GM21381 (cell line): ENCODE data around the gene ZXDC.

Source experiments
- ATAC-seq: cut with Tn5 transposase; IDR thresholded peaks from one replicate; pipeline ENCODE4 v1.9.1; 2021; ENCODE audit warnings: mild to moderate bottlenecking, moderate library complexity; ENCODE audit not compliant: unreplicated experiment

Gene ZXDC

DNA sequence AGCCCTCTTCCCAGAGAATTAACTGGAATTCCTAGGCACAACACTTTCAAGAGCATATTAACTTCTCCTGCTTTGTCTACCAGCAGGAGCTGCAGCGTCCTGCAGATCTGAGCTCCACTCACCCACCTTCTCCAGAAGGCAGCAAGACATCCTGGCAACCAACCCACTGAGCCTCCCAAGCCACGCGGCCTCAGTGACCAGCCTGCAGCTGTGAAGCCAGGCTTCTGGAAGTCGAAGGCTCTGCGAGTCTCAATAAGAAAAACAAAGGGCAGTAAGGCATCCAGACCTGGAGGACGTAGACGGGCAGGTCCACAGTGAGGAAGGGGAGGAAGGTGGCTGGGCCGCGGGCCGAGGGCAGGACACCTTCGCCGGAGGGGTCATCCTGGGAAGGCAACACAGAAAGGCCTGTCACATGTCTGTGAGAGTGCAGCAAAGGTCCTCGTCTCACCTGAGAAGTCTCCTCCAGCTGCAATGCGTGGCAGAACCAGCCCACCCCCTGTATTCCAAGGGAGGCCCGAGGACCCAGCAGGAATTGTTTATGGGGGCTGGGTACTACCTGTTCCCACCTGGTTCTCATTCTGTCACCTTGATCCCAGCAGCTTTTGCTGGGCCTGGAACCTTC is 36.2 kb downstream of the ZXDC start:
- ATAC-seq, result no peak

DNA sequence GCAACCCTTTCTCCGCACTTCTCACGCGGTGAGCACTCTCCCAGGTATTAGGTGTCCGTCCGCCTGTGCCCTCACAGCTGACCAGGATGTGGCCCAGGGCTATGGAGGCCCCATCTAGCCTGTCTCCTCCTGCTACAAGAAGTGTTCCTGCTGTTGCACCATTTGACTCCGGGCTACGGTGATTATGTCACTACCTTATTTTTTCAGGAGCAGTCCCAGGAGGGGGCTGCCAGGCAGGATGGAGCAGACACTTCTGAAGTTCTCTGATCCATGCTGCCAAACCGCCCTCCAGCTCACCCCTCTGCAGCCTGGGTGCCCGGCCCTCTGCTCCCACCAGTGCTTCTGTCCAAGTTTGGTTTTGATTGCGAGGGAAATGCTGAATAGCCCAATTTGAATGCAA is 36.9 kb downstream of the ZXDC start:
- ATAC-seq, result no peak

DNA sequence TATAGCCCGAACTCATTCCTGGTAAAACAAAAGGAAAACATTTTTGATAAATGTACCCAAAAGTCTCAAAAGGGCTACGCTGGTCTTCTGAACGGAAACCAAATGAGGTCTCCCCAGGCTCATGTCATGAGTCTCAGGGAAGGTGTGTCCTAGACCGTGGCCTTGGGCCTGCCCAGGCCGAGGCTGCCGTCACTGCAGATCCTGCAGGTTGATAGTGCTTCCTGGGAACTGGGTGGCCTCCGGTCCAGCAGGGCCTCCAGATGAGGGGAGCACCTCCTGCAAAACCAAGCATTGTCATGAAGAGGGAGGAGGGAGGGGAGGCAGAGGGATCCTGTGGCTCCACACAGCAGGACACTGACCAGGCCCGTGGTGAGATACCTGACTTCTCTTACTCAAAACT is 37.5 kb downstream of the ZXDC start:
- ATAC-seq, result no peak

DNA sequence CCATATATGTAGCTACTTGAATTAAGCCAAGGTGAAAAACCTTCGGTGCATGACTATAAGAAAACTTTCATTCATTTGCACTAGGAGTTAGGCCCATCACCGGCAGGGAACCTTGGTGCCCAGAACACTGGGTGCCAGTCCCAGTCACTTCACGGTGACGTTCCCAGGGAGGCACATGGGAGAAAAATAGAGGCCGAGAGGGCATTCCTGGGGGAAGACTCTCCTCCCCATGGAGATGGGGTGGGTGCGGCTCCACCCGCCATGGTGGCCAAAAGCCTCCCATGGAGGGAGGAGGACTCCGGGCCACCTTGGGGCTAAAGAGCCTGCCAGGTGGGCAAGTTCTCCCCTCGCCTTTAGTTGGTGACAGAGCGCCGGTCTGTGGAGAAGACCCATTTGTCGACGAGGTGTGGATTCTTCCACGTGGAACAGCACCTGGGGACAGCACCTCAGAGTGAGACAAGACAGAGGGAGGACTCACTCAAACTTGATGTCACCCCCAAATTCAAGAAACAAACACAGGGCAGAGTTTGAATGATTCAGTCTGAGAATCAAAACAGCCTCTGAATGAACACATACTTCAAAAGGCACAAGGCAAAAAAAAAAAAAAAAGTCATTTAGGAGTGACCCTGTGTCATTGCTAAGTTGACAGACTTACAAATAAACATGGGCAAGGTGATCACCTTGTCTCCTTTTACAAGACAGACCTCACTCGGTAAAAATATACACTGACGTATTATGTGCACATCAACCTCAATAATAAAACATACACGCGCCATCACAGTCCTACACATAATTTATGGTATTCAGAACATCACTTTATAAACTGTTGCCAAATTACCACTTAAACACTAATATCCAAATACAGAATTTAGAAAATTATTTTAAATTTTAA is 38.6 kb downstream of the ZXDC start:
- no peak for ATAC-seq

DNA sequence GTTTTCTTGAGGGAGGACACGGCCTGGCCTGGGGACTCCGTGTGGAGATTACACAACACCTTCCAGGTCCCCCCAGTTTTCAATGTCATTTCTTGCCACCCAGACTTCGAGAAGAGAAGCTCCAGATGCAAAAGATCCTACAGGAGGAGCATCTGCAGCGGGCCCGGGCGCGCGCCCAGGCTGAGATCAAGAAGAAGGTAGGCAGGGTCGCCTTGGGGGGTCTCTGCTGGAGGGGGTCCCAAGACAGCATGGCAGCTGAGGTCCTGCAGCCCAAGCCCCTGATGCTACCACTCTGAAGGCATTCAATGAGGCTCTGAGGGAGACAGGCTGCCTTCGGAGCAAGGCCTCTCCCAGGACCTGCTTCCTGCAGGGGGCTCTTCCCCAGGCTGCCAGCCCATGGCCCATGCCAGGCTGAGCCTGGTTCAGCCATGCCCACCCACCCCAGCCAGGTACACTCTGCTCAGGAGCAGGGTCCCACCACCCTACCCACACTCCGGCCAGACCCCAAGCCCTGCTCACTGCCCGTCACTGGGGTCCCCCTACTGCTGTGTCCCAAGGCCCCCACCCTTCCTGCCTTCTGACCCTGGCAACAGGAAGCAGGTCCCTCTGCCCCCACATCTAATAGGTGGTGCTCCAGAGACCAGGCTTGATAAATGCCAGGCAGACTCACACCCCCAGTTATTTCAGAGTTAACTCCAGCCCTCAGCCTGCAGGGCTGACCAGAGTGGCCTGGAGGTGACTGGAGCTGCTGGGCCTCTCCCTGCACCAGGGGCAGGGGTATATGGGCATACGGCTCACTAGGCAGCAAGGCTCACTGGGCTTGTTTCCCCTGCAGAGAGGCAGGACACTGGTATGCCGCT is 40.0 kb downstream of the ZXDC start:
- no peak for ATAC-seq

DNA sequence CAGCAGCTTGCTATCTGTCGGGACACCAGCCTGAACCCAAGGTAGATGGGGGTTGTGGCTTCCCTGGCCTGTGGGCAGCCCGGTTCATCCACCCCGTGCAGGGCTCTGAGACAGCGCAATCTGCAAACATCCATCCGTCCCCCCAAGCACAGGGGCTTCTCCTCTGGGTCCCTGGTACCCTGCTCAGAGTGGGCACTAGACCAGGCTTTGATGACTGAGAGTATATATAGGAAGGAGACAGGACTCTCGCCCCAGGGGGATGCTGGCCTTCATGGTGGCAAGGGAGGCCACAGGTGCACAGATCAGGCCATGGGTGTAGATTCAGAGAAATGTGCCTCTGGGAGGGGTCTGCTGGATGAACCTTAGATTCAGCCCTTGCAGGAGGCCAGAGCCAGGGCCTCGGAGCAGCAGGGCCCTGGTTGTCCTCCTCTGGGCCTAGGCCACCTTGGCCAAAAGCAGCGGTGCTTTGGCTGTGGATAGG is 40.7 kb downstream of the ZXDC start:
- ATAC-seq, result no peak

DNA sequence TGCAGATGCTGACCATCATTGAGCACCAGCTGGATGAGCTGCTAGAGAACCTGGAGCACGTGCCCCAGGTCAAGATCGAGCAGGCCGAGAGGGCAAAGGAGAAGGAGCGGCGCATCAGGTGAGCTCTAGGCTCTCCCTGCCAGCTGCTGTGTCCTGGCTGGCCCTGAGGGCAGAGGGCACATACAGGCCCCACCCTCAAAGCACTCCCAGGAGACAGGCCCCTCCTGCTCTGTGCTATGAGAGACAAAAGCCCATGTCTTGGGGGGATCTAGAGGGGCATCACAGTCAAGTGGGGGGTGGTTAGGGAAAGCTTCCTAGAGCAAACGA is 41.5 kb downstream of the ZXDC start:
- ATAC-seq, result no peak

DNA sequence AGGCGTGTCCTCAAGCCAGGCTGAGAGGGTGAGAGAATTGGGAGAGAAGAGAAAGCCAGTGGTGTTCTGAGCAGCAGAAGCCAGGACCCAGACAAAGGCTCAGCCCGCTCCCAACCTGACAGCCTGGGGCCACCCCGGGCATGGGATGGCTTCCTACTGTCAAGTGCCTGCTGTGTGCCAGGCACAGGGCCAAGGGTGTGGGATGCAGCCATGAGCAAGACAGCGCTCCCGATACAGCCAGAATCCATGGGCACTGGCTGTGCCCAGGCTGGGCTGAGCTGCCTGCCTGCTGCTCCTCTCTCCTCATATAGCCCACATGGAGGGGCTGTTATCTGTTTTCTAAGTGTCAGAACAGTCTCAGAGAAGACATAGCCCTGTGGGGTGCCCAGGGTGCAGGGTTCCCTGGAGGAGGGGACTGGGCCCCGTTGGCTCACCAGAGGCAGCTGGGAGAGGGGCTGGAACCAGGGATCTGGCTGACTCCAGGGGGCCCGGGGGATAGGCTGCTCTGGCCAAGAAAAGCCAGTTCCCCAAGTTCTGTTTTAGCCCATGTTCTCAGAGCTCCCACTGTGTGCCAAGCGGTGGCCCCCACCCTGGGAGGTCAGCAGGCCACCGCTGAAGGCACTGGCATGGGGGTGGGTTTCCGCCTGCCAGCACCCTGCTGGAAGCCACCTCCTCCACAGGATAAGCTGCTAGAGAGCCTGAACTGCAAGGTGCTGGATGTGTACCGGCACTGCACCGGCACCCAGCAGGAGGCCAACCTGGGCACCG is 42.0 kb downstream of the ZXDC start:
- ATAC-seq, result no peak

DNA sequence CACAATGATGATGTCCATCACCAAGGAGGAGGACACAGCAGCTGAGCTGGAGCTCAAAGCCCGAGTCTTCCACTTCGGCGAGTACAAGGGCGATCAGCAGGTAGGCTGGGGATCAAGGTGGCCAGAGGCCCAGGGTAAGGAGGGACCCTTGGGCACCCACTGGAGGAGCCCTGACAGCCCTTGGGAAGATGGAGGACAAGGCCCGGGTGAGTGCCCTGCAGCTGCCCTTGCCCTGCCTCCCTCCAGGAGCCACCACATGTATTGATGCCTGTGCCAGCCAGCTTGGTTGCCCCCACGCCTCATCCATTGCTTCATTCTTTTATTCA is 42.6 kb downstream of the ZXDC start:
- ATAC-seq, result no peak

DNA sequence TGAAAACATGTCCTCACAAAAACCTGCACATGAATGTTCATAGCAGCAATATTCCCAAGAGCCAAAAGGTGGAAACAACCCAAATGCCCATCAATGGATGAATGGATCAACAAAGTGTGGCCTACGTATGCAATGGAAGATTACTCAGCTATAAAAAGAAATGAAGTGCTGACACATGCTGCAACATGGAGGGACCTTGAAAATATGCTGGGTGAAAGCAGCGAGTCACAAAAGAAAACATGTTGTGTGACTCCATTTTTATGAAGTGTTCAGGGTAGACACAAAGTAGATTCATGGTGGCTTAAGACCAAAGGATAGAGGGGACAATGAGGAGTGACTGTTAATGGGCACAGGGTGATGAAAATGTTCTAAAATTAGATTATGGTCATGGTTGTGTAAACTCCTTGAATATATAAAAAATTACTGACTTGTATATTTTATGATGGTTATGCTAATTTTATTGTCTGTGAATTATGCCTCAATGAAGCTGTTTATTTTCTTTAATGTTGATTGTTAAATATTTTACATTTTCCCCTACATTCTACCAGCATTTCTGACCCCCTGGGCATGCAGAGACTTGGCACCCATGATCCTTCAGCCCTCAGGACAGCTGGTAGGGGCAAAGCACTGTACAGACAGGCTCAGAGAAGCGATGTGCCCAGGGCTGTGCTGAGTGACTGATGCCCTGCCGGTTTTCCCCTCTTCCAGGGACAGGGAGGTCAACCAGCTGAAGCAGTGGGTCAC is 43.2 kb downstream of the ZXDC start:
- ATAC-seq, result no peak

DNA sequence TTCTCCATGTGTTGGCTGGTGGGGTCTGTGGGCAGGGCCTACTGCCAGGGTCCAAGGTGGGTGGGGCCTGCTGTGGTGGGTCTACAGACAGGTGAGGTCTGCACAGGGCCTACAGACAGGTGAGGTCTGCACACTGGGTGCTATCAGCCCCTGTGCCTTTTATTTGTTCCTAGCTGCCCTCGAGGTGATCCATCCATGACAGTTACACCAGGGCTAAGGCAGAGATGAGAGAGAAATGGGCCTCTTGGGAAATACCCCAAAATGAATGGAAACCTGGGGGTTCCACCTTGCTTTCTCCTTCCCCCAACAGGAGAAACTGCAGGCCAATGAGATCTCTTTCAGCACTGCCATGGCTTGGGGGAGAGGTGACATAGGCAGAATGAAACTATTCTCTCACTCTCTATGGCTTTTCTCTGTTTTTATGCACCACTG is 44.6 kb downstream of the ZXDC start:
- peak; percentile 72 for ATAC-seq

DNA sequence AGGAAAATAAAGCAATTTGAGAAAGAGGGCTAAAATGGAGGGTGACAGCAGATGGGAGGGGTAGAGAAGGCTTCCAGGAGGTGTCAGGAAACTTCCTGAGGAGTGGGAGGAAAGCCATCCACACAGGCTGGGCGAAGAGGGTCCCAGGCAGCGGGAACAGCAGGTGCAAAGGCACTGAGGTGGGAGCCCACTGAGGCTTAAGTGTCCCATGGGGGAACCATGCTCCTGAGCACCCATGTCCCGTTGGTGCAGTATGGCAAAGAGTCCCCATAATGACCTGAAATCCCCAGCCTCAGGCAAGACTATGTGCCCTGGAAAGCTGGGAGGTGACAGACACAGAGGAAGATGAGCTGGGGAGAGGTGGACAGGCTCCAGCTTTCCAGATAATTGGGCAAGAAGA is 50.9 kb downstream of the ZXDC start:
- no peak for ATAC-seq

DNA sequence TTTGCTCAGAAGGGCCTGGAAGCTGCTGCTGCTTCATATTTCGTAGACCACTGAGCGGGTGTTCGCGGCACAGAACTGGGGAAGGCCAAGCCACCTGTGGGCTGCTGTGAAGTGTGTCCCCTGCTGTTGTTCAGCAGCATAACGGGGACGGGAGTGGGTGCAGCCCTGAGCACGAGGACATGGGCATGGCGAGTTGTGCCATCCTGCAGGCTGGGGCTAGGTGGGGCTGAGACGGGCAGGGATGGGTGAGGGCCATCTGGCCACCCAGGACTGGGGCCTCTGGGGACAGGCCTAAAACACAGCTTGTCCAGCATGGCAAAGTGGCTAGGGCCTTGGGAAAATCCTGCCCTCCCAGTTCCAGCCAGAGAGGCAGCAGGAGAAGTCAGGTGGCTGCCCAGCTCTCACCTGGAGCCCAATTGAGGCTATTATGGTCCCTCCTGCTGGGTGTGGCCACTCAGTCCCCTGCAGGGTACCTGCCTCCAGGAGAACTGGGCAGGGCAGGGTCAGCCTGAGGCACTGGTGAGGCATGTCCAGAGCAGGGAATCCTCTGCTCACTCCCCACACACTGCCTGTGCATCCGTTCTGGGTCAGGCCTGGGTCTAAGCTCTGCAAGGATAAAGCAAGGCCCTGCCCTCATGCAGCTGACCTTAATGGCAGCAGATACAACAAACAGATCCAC is 51.5 kb downstream of the ZXDC start:
- no peak for ATAC-seq

DNA sequence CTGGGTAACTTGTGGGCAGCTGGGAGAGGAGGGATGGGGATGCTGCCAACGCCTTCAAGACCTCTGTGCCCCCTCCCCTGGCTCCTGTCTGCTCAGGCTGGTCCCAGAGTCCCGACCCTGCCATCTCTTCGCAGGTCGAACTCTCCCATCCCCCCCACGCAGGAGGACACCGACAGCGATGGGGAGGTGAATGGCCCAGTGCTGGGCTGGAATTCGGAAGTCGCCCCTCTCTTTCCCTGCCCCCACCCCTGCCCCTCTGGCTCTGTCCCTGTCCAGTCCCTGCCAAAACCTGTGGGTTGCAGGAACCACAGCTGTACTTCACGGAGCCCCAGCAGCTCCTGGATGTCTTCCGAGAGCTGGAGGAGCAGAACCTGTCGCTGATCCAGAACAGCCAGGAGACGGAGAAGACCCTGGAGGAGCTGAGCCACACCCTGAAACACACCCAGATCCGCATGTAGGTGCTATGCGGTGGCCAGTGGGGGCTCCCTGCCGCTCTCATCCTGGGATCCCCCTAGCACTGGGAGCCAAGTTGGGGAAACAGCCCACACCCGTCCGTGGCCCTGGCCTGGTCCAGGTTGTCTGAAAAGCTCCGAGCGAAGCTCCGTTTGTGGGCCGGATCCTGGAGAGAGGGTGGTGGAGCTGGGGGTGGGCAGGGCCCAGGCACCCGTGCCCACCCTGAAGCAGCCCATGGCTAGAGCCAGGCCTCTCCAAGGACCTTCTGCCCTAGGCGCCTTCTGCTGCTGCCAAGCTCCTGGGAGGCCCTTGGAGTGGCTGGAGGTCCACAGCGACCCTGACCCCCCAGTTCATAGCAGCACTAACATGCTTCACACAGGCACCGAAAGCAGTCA is 52.3 kb downstream of the ZXDC start:
- ATAC-seq, result no peak

DNA sequence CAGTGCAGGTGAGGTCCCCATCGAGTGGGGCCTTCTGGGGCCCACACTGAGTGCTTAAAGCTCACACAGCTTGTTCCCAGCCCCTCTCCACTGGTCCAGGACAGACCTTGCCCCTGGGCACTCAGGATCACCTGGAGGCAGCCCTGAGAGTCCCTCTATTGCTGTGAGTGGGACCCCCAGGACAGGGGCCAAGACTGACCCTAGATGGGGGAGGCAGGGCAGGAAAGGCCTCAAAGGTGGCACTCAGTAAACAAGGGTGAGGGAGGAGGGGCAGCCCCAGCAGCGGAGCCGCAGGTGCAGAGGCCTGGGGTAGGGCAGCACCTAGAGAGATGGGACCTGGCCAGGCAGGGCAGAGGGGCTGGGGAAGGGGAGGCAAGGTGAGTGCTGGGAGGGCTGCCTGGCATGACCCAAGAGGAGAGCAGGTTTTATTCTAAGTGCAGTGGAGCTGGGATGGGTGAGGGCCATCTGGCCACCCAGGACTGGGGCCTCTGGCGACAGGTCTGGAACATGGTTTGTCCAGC is 53.1 kb downstream of the ZXDC start:
- ATAC-seq, result no peak

DNA sequence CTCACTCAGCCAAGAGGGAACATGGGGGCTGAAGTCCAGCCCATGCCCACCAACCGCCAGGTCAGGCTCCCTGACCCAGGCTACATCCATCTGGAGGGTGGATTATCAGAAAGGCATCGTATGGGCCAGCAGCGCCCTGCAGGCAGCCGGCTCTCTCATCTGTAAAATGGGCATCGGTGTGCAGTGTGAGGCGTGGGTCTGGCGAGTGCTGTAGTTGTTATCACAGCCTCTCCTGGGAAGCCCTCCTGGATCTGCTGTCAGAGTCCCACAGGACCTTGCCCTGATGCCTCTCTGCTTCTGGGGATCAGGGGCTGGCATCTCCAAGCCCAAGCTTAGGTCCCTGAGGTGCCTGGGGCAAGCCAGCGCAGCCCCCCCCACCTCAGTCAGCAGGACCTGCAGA is 53.6 kb downstream of the ZXDC start:
- no peak for ATAC-seq

DNA sequence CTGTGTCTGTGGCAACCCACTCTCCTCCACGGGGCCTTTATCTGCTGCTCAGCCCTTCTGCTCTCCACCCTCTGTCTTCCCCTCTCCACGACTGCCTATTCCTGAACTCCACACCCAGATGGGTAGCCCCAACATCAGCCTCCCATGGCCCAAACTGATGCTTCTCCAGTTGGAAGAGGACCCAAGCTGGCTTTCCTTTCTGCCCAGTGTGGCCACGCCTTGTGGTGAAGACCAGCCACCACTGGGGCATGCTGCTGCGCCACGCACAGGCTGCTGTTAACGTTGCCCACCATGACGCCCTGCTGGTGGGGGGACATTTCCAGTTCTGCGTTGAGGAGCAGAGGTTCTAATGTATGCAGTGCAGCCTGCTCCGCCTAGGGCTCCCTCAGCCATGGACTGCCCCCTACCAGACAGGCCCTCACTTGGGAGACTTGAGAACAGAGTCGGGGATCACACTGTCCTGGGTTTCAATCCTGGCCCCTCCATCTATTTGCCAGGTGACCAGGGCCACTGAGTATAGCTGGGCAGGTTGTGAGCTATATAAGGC is 54.0 kb downstream of the ZXDC start:
- ATAC-seq, result no peak
